Adrenal gland (tissue), 5 donors: Measurements from ENCODE around the gene NDUFB11.

Source experiments
- POLR2A ChIP-seq, 2 donors: fragments of 450-650 bp; IDR thresholded peaks; one replicate each; pipeline ENCODE4 v1.6.1; 2017; ENCODE audit warnings: antibody characterized with exemption in 2 of 2, mild to moderate bottlenecking in 2 of 2, moderate library complexity in 1 of 2
- TF ChIP-seq, protein P1 (sequence below), 6 experiments: fragments of 450-650 bp in 4 of 6; fragments of 200-600 bp in 2 of 6; sonication (generic) in 1 of 6; IDR thresholded peaks; 1 replicate in 5 of 6; 2 replicates in 1 of 6; pipeline versions ENCODE4 v1.5.1 to v1.8.0; 2016 to 2021; ENCODE audit warnings: antibody characterized with exemption in 6 of 6, mild to moderate bottlenecking in 2 of 6, moderate library complexity in 1 of 6
- donor health status: DM: no; HTN: no; CAD: no.

GRCh38 chrX:47189906-47190305, 45.4 kb upstream of the NDUFB11 start:
- TF ChIP-seq, protein P1, sequence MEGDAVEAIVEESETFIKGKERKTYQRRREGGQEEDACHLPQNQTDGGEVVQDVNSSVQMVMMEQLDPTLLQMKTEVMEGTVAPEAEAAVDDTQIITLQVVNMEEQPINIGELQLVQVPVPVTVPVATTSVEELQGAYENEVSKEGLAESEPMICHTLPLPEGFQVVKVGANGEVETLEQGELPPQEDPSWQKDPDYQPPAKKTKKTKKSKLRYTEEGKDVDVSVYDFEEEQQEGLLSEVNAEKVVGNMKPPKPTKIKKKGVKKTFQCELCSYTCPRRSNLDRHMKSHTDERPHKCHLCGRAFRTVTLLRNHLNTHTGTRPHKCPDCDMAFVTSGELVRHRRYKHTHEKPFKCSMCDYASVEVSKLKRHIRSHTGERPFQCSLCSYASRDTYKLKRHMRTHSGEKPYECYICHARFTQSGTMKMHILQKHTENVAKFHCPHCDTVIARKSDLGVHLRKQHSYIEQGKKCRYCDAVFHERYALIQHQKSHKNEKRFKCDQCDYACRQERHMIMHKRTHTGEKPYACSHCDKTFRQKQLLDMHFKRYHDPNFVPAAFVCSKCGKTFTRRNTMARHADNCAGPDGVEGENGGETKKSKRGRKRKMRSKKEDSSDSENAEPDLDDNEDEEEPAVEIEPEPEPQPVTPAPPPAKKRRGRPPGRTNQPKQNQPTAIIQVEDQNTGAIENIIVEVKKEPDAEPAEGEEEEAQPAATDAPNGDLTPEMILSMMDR (IDR thresholded peaks at IDR 0.05): no peak
- TF ChIP-seq POLR2A (IDR thresholded peaks at IDR 0.05): no peak
